ENCODE results near the gene CACNA1C. TPM values are rescaled to one million over a fixed set of nuclear protein-coding genes. Genes with fewer than 3 reads are reported as not detected.

Gene CACNA1C
- total RNA-seq, 1 donor from 2014 or later, result 7.3 TPM

GRCh38 chr12:2356601-2357125 lies 303.9 kb downstream of the CACNA1C start:
- no peak overlapping the region for H3K4me3 ChIP-seq (ENCODE audit: low read length in 3 of 3)
- H3K4me1 ChIP-seq (ENCODE audit: control insufficient read depth in 3 of 3, insufficient read depth in 3 of 3, low read length in 3 of 3), result peaks cover 27 to 38% (median 34%) of the 10 kb centered on the region in 3 donors
- H3K27ac ChIP-seq (ENCODE audit: low read depth, low read length), result no peak overlapping the region

DNA sequence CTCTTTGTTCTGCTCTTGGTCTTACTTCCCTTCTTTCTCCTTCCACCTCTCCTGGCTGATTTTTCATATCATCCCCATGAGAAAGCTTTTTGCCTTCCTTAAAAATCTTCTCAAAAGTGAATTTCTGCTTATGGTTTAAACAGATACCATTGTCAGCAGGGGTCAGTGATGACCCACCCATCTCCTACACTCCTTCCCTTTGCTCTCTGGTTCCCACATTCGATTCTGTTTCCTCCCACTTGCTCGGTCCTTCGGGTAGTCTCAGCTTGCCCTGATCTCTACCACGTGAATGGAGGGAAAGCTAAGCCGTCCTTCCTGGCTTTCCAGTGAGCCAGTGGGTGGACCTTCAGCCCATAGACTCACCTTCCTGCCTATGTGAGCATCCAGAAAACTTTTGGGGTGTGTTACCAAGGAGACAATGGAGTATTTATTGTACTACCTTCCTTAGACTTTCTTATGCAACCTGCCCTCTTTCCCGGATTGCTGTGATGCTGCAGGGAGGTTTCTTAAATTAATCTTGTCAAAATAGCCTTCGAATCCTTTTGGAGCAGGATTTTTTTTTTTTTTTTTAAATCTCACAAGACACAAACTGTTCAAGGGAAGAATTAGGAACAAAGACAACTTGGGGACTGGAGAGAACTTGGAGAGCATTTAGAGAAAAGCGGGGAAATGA lies 306.3 kb downstream of the CACNA1C start:
- H3K9ac ChIP-seq (ENCODE audit: low read depth in 1 of 3, low read length in 3 of 3), result no peak overlapping the region
- H3K36me3 ChIP-seq (ENCODE audit: control insufficient read depth in 3 of 3, insufficient read depth in 3 of 3, low read length in 3 of 3), result no peaks in the 10 kb centered on the region
- no peak overlapping the region for H3K27ac ChIP-seq (ENCODE audit: low read depth, low read length)
- H3K4me1 ChIP-seq (ENCODE audit: control insufficient read depth in 3 of 3, insufficient read depth in 3 of 3, low read length in 3 of 3), result peaks cover 18 to 27% (median 26%) of the 10 kb centered on the region in 3 donors
- H3K4me3 ChIP-seq (ENCODE audit: low read length in 3 of 3), result no peak overlapping the region
- H3K27me3 ChIP-seq (ENCODE audit: control insufficient read depth in 3 of 3, insufficient read depth in 3 of 3, low read length in 3 of 3), result no peaks in the 10 kb centered on the region
- no peaks in the 10 kb centered on the region for H3K9me3 ChIP-seq (ENCODE audit: control insufficient read depth in 3 of 3, low read length in 3 of 3)

More at GRCh38 chr12:2356601-2357125, 303.9 kb downstream of the CACNA1C start:
- no peaks in the 10 kb centered on the region for H3K27me3 ChIP-seq (ENCODE audit: control insufficient read depth in 3 of 3, insufficient read depth in 3 of 3, low read length in 3 of 3)
- no peaks in the 10 kb centered on the region for H3K36me3 ChIP-seq (ENCODE audit: control insufficient read depth in 3 of 3, insufficient read depth in 3 of 3, low read length in 3 of 3)
- H3K9me3 ChIP-seq (ENCODE audit: control insufficient read depth in 3 of 3, low read length in 3 of 3), result no peaks in the 10 kb centered on the region
- H3K9ac ChIP-seq (ENCODE audit: low read depth in 1 of 3, low read length in 3 of 3), result no peak overlapping the region

DNA sequence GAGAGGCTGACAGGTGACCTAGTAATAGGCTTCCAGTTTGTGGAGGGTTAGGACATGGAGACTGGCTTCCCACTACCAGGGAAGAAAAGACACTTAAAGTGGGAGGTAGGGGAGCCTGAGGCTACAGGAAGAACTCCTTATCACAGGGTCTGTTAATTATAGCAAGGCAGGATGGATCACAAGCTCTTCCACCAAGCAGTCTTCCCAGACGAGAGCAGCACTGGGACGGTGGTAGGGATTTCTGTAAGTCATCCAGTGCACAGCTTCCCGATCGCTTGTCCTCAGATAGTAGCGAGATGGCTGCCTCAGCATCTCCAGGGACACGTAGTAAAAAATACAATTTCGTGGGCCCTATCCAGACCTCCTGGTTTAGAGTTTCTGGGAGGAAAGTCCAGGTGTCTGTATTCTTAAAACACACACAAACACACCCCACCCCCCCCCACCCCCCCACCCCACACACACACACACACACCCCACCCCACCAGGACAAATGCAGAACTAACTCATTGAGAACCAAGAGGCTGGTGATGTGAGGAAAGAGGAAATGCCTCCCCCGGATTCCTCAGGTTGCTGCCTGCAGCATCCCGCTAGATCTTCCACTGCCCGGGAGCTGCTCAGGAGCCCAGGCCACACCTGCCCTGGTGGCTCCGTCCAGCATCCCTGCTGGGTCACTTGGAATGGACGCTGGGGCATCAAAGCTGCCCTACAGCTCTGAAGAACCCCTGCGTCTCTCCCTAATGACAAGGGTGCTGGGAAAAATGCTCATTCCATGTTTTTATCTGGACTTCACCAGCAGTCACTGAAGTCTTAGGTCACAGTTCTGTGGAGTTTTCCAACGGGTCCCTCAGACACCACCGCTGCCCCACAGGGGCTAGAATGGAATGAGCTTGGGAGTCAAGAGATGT lies 307.2 kb downstream of the CACNA1C start:
- Histone ChIP-seq H3K27me3 (ENCODE audit: control insufficient read depth in 3 of 3, insufficient read depth in 3 of 3, low read length in 3 of 3) (no peaks in the 10 kb centered on the region), H3K4me1 (ENCODE audit: control insufficient read depth in 3 of 3, insufficient read depth in 3 of 3, low read length in 3 of 3) (peaks cover 10 to 19% (median 18%) of the 10 kb centered on the region in 3 donors), H3K27ac (ENCODE audit: low read depth, low read length) (no peak overlapping the region), H3K9ac (ENCODE audit: low read depth in 1 of 3, low read length in 3 of 3) (no peak overlapping the region), H3K36me3 (ENCODE audit: control insufficient read depth in 3 of 3, insufficient read depth in 3 of 3, low read length in 3 of 3) (no peaks in the 10 kb centered on the region), H3K4me3 (ENCODE audit: low read length in 3 of 3) (no peak overlapping the region), H3K9me3 (ENCODE audit: control insufficient read depth in 3 of 3, low read length in 3 of 3) (no peaks in the 10 kb centered on the region)

DNA sequence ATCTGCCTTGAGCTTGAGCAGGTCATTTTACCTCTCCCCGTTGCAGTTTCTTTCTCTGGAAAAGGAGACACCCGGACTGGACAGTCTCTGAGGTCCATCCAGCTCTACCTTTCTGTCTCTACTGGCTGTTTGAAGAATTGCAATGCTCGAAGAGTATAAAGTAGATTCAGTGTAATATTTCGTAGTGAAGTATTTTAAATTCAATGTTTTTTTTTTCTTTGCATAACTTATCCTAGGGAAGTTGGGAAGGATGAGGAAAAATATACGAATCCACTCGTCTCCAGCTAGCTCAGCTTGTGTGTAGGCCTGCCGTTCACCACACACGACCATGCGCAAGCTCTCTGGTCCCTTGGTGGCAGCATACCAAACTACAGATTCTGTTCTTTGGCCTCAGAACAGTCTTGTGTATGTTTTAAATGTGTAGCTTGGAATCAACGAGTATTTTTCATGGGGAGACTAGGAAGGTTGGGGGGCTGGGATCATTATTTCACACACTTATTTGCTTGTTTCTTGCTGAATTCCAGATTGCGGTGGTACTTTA lies 307.9 kb downstream of the CACNA1C start:
- no peak overlapping the region for H3K27ac ChIP-seq (ENCODE audit: low read depth, low read length)
- no peak overlapping the region for H3K9ac ChIP-seq (ENCODE audit: low read depth in 1 of 3, low read length in 3 of 3)
- no peak overlapping the region for H3K4me3 ChIP-seq (ENCODE audit: low read length in 3 of 3)
- H3K36me3 ChIP-seq (ENCODE audit: control insufficient read depth in 3 of 3, insufficient read depth in 3 of 3, low read length in 3 of 3), result no peaks in the 10 kb centered on the region
- H3K9me3 ChIP-seq (ENCODE audit: control insufficient read depth in 3 of 3, low read length in 3 of 3), result no peaks in the 10 kb centered on the region
- peaks cover 3 to 12% (median 11%) of the 10 kb centered on the region in 3 donors for H3K4me1 ChIP-seq (ENCODE audit: control insufficient read depth in 3 of 3, insufficient read depth in 3 of 3, low read length in 3 of 3)
- no peaks in the 10 kb centered on the region for H3K27me3 ChIP-seq (ENCODE audit: control insufficient read depth in 3 of 3, insufficient read depth in 3 of 3, low read length in 3 of 3)

DNA sequence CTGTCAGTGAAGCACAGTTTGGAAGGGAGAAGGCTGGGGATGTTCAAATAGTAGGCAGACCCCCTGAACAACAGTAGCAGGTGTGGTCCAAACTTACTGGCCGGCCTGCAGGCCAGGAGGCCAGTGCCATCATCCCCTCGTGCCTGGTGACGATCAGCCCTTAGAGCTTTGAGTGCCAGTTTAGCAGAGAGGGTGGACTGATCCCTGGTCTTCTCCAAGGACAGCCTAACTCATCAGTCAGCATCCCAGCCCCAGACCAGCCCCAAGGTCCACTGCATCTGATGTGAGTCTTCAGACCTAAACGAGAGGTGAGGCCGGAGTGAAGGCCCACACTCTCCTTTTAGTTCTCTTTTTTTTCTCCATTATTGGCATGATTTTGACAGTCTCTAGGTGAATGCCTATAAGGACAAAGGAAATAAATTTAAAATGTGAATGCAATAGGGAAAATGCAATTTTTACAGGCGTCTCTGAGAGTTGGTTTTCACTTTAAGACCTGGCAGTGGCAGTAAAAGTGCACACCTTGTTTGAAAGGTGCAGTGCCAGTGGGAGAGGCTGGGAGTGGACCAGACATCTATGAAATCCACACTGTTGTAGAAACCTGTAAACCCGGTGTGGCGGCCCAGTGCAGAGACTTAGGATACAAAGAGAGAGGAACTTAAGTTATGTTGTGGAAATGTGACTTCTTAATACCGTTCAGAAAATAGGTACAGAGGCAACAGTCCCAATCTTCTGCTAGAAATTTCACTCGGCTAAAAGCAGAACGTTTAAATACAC lies 311.2 kb downstream of the CACNA1C start:
- Histone ChIP-seq H3K9ac (ENCODE audit: low read depth in 1 of 3, low read length in 3 of 3) (no peak overlapping the region), H3K36me3 (ENCODE audit: control insufficient read depth in 3 of 3, insufficient read depth in 3 of 3, low read length in 3 of 3) (no peaks in the 10 kb centered on the region), H3K27ac (ENCODE audit: low read depth, low read length) (no peak overlapping the region), H3K27me3 (ENCODE audit: control insufficient read depth in 3 of 3, insufficient read depth in 3 of 3, low read length in 3 of 3) (no peaks in the 10 kb centered on the region), H3K4me1 (ENCODE audit: control insufficient read depth in 3 of 3, insufficient read depth in 3 of 3, low read length in 3 of 3) (peaks cover 0 to 3% (median 0%) of the 10 kb centered on the region in 3 donors), H3K4me3 (ENCODE audit: low read length in 3 of 3) (no peak overlapping the region), H3K9me3 (ENCODE audit: control insufficient read depth in 3 of 3, low read length in 3 of 3) (no peaks in the 10 kb centered on the region)

GRCh38 chr12:2364631-2365051 lies 311.9 kb downstream of the CACNA1C start:
- no peak overlapping the region for H3K27ac ChIP-seq (ENCODE audit: low read depth, low read length)
- no peaks in the 10 kb centered on the region for H3K36me3 ChIP-seq (ENCODE audit: control insufficient read depth in 3 of 3, insufficient read depth in 3 of 3, low read length in 3 of 3)
- no peak overlapping the region for H3K4me3 ChIP-seq (ENCODE audit: low read length in 3 of 3)
- peaks cover 0 to 2% (median 0%) of the 10 kb centered on the region in 3 donors for H3K4me1 ChIP-seq (ENCODE audit: control insufficient read depth in 3 of 3, insufficient read depth in 3 of 3, low read length in 3 of 3)
- H3K27me3 ChIP-seq (ENCODE audit: control insufficient read depth in 3 of 3, insufficient read depth in 3 of 3, low read length in 3 of 3), result no peaks in the 10 kb centered on the region
- no peaks in the 10 kb centered on the region for H3K9me3 ChIP-seq (ENCODE audit: control insufficient read depth in 3 of 3, low read length in 3 of 3)
- H3K9ac ChIP-seq (ENCODE audit: low read depth in 1 of 3, low read length in 3 of 3), result no peak overlapping the region

GRCh38 chr12:2366711-2367110 lies 313.9 kb downstream of the CACNA1C start:
- H3K27me3 ChIP-seq (ENCODE audit: control insufficient read depth in 3 of 3, insufficient read depth in 3 of 3, low read length in 3 of 3), result no peaks in the 10 kb centered on the region
- no peaks in the 10 kb centered on the region for H3K36me3 ChIP-seq (ENCODE audit: control insufficient read depth in 3 of 3, insufficient read depth in 3 of 3, low read length in 3 of 3)
- H3K9me3 ChIP-seq (ENCODE audit: control insufficient read depth in 3 of 3, low read length in 3 of 3), result no peaks in the 10 kb centered on the region
- H3K9ac ChIP-seq (ENCODE audit: low read depth in 1 of 3, low read length in 3 of 3), result no peak overlapping the region
- no peak overlapping the region for H3K4me3 ChIP-seq (ENCODE audit: low read length in 3 of 3)
- no peak overlapping the region for H3K27ac ChIP-seq (ENCODE audit: low read depth, low read length)
- no peaks in the 10 kb centered on the region for H3K4me1 ChIP-seq (ENCODE audit: control insufficient read depth in 3 of 3, insufficient read depth in 3 of 3, low read length in 3 of 3)

- Histone ChIP-seq H3K4me1 (ENCODE audit: control insufficient read depth in 3 of 3, insufficient read depth in 3 of 3, low read length in 3 of 3) (peaks cover 4 to 8% (median 5%) of the 10 kb centered on the region in 3 donors), H3K9ac (ENCODE audit: low read depth in 1 of 3, low read length in 3 of 3) (no peak overlapping the region), H3K27ac (ENCODE audit: low read depth, low read length) (no peak overlapping the region), H3K4me3 (ENCODE audit: low read length in 3 of 3) (no peak overlapping the region), H3K9me3 (ENCODE audit: control insufficient read depth in 3 of 3, low read length in 3 of 3) (no peaks in the 10 kb centered on the region), H3K27me3 (ENCODE audit: control insufficient read depth in 3 of 3, insufficient read depth in 3 of 3, low read length in 3 of 3) (peaks cover 0 to 5% (median 0%) of the 10 kb centered on the region in 3 donors), H3K36me3 (ENCODE audit: control insufficient read depth in 3 of 3, insufficient read depth in 3 of 3, low read length in 3 of 3) (no peaks in the 10 kb centered on the region)
These were observed 319.4 kb downstream of the CACNA1C start for GRCh38 chr12:2372178-2372577.

DNA sequence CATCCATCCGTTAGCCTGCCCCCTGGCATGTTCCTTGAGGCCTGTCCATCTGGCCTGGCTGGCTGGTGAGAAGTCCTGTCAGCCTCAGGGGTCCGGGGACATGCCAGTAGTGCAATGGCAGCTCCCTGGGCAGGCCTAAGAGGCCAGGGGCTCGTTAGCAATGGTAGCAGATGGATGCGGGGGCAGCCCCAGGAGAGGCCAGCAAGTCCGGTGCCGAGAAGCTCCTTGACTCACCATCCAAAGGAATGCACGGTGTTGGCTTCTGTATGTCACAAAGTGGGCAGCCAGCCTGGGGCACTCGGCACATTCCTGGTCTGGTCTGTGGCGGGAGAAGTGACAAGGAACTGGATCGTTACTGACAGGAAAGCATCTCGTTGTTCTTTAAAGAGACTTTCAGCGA lies 319.9 kb downstream of the CACNA1C start:
- no peak overlapping the region for H3K4me3 ChIP-seq (ENCODE audit: low read length in 3 of 3)
- peaks cover 0 to 5% (median 0%) of the 10 kb centered on the region in 3 donors for H3K27me3 ChIP-seq (ENCODE audit: control insufficient read depth in 3 of 3, insufficient read depth in 3 of 3, low read length in 3 of 3)
- peaks cover 4 to 8% (median 5%) of the 10 kb centered on the region in 3 donors for H3K4me1 ChIP-seq (ENCODE audit: control insufficient read depth in 3 of 3, insufficient read depth in 3 of 3, low read length in 3 of 3)
- no peak overlapping the region for H3K9ac ChIP-seq (ENCODE audit: low read depth in 1 of 3, low read length in 3 of 3)
- no peaks in the 10 kb centered on the region for H3K36me3 ChIP-seq (ENCODE audit: control insufficient read depth in 3 of 3, insufficient read depth in 3 of 3, low read length in 3 of 3)
- H3K9me3 ChIP-seq (ENCODE audit: control insufficient read depth in 3 of 3, low read length in 3 of 3), result no peaks in the 10 kb centered on the region
- H3K27ac ChIP-seq (ENCODE audit: low read depth, low read length), result no peak overlapping the region

Measured in skeletal muscle tissue (tissue), 4 donors.